ENCODE results near the gene ARL16. TPM values are rescaled to one million over a fixed set of nuclear protein-coding genes. Genes with fewer than 3 reads are reported as not detected.
"Not testable (repeated sequence)": the region's sequence is repeated elsewhere in the genome, so short reads cannot be mapped to it uniquely, and the experiment has no call there.

Gene ARL16
- total RNA-seq, 2 donors from 2014 or later, result 24.6 to 25.0 TPM

DNA sequence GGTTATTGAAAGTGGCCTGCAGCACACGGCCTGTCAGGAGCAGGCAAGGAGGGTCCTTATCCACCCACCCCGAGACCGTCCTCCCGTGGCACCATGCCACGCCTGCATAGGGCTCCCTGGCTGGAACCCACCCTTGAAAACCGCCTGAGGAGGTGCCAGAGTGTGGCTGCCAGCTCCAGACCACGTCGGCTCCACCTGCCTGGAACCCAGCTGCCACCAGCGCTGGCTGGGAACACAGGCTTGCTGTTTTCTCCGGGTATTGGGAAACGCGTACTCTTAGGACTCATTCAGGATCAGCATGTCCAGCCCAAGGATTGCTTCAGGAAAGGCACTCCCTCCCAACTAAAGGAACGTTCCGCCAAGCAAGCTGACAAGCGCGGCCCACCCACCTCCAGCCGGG, 6.7 kb downstream of the ARL16 start:
- intact Hi-C loops (cut with DNase I), result no loop called here
- H3K27me3 ChIP-seq, result no peaks in the 10 kb centered on the region
- DNase-seq, result no peak
- H3K27ac ChIP-seq, result no peak overlapping the region
- H3K9me3 ChIP-seq, result no peaks in the 10 kb centered on the region
- H3K4me3 ChIP-seq, result no peak overlapping the region
- peaks cover 5% of the 10 kb centered on the region for H3K36me3 ChIP-seq
- H3K4me1 ChIP-seq, result no peaks in the 10 kb centered on the region
- TF ChIP-seq CTCF (IDR thresholded peaks at IDR 0.05), result no peak
- no peak overlapping the region for H3K9ac ChIP-seq (ENCODE audit: low read depth in 2 of 2, low read length in 2 of 2)

GRCh38 chr17:81675515-81676221, 7.9 kb downstream of the ARL16 start:
- H3K9ac ChIP-seq (ENCODE audit: low read depth in 2 of 2, low read length in 2 of 2); H3K4me3 ChIP-seq; DNase-seq; H3K27me3 ChIP-seq; H3K27ac ChIP-seq; H3K9me3 ChIP-seq; H3K36me3 ChIP-seq; H3K4me1 ChIP-seq; intact Hi-C loops (cut with DNase I): not testable (repeated sequence)
- peak; percentile 60 for TF ChIP-seq CTCF (IDR thresholded peaks at IDR 0.05)

GRCh38 chr17:81673561-81674258, 9.9 kb downstream of the ARL16 start:
- DNase-seq, result no peak
- Histone ChIP-seq H3K27ac (no peak overlapping the region), H3K4me3 (no peak overlapping the region), H3K9me3 (no peaks in the 10 kb centered on the region), H3K4me1 (no peaks in the 10 kb centered on the region), H3K9ac (ENCODE audit: low read depth in 2 of 2, low read length in 2 of 2) (no peak overlapping the region), H3K36me3 (peaks cover 5% of the 10 kb centered on the region), H3K27me3 (no peaks in the 10 kb centered on the region)
- intact Hi-C loops (cut with DNase I), result no loop called here
- no peak for TF ChIP-seq CTCF (IDR thresholded peaks at IDR 0.05)

DNA sequence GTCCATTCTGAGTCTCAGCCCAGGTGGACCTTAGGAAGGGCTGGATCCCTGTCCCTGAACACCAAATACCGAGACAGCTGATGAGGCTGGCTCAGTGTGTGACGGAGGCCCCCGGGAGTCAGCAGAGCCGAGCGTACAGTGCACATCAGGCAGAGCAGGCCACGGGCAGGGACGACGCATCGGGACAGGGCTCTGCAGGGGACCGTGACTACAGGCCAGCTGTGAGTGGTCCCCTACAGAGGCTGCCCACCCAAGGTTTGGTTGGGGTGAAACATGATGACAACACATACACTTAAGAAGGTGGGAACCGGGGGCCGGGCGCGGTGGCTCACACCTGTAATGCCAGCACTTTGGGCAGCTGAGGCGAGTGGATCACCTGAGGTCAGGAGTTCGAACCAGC, 10.6 kb downstream of the ARL16 start:
- intact Hi-C loops (cut with DNase I), result no loop called here
- Histone ChIP-seq H3K4me3 (no peak overlapping the region), H3K9me3 (no peaks in the 10 kb centered on the region), H3K9ac (ENCODE audit: low read depth in 2 of 2, low read length in 2 of 2) (no peak overlapping the region), H3K27me3 (no peaks in the 10 kb centered on the region), H3K4me1 (peaks cover 5% of the 10 kb centered on the region), H3K27ac (no peak overlapping the region), H3K36me3 (peaks cover 5% of the 10 kb centered on the region)
- TF ChIP-seq CTCF (IDR thresholded peaks at IDR 0.05), result no peak
- no peak for DNase-seq

- H3K4me3 ChIP-seq, result no peak overlapping the region
- no peak for DNase-seq
- H3K9me3 ChIP-seq, result no peaks in the 10 kb centered on the region
- intact Hi-C loops (cut with DNase I), result no loop called here
- H3K9ac ChIP-seq (ENCODE audit: low read depth in 2 of 2, low read length in 2 of 2), result no peak overlapping the region
- H3K27ac ChIP-seq, result no peak overlapping the region
- H3K4me1 ChIP-seq, result peaks cover 9% of the 10 kb centered on the region
- peaks cover 5% of the 10 kb centered on the region for H3K36me3 ChIP-seq
- TF ChIP-seq CTCF (IDR thresholded peaks at IDR 0.05), result no peak
- H3K27me3 ChIP-seq, result no peaks in the 10 kb centered on the region
Measured at GRCh38 chr17:81672504-81672903, 11.1 kb downstream of the ARL16 start.
